DOHH2 (cell line): ENCODE results near the gene ASCC2.

Experiments used
- CTCF ChIP-seq: fragments of 200-600 bp; sonication (generic); IDR thresholded peaks from one replicate; pipeline ENCODE4 v1.5.1; 2014; ENCODE audit warnings: antibody characterized with exemption, mild to moderate bottlenecking, low read depth, low read length; ENCODE audit not compliant: poor library complexity, severe bottlenecking
- EZH2phosphoT487 ChIP-seq: fragments of 200-600 bp; sonication (generic); IDR thresholded peaks from 2 replicates; pipeline ENCODE4 v1.6.1; 2017; ENCODE audit warnings: borderline replicate concordance, mild to moderate bottlenecking, antibody characterized with exemption, low read length, moderate library complexity, mixed read lengths

- no peak for TF ChIP-seq CTCF
- no peak for TF ChIP-seq EZH2phosphoT487
Measured at GRCh38 chr22:29750559-29751538, 87.2 kb downstream of the ASCC2 start.
